KOPT-K1 (cell line): Measurements from ENCODE around the gene DLGAP1.

ENCODE experiments used
- H3K27ac ChIP-seq: fragments of 200-600 bp; sonication (generic); 2 replicates; pipeline ENCODE4 v1.5.1; 2016; ENCODE audit warnings: antibody characterized with exemption, mild to moderate bottlenecking, low read depth, low read length; ENCODE audit not compliant: poor library complexity, severe bottlenecking
- H3K36me3 ChIP-seq: fragments of 200-600 bp; sonication (generic); 2 replicates; pipeline ENCODE4 v1.5.1; 2017; ENCODE audit warnings: antibody characterized with exemption, mild to moderate bottlenecking, low read length, moderate library complexity; ENCODE audit not compliant: insufficient read depth
- H3K9me3 ChIP-seq: fragments of 200-600 bp; sonication (generic); 2 replicates; pipeline ENCODE4 v1.5.1; 2017; ENCODE audit warnings: antibody characterized with exemption, low read length, mild to moderate bottlenecking; ENCODE audit not compliant: insufficient read depth, poor library complexity, severe bottlenecking

Gene DLGAP1

GRCh38 chr18:3726238-3726951, 728.7 kb downstream of the DLGAP1 start:
- H3K27ac ChIP-seq, result no peak overlapping the region
- no peaks in the 10 kb centered on the region for H3K9me3 ChIP-seq
- no peaks in the 10 kb centered on the region for H3K36me3 ChIP-seq

GRCh38 chr18:3725115-3725514, 730.0 kb downstream of the DLGAP1 start:
- Histone ChIP-seq H3K36me3 (no peaks in the 10 kb centered on the region), H3K27ac (no peak overlapping the region), H3K9me3 (no peaks in the 10 kb centered on the region)

DNA sequence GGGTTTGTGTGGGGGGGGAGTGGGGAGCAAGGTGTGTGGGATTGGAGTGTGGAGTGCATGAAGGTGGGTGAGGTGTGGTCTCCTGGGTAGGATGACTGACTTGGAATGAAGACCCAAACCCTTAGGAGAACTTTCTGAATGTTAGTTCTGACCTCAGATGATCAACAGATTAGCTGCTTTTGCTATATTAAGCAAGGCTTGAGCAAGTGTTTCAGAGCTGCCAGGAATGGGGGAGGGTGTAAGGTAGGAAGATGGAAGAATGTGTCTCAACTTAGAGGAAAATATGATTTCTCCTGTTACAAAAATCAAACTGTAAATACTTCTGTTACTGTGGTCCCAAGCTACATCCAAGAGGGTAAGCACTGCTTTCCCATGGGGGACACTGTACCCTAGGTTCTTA, 731.6 kb downstream of the DLGAP1 start:
- Histone ChIP-seq H3K27ac (no peak overlapping the region), H3K36me3 (no peaks in the 10 kb centered on the region), H3K9me3 (no peaks in the 10 kb centered on the region)

DNA sequence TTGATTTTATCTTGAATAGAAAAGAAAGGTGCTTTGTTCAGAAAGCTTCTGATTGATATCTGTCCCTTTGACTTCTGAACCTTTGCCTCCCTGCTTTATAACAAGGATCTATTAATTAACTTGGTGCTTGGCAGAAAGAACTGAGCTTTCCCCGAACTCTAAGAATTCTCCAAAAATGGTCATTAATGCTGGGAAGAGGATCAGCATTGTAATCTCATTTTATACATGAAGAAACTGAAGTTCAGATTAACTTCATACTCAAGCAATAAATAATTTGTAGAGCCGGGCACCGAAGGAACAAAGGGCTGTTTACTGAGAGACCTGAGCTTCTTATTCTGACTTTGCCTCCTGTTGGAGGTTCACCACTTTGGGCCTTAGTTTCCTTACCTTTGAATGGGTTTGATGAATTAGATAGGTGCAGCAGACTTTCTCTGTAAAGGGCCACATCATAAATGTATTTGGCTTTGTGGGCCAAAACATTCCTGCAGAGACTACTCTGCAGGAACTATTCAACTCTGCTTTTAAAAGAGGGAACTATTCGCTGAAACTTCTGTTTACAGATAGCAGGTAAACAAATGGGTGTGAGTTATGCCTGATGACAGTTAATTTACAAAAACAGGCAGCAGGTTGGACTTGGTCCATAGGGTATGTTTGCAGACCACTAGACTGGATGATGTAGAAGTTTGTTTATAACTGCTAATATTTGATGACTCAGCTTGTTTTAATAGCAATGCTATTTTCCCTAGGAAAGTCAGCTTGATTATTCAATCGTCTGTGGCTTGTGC, 732.3 kb downstream of the DLGAP1 start:
- Histone ChIP-seq H3K36me3 (no peaks in the 10 kb centered on the region), H3K9me3 (no peaks in the 10 kb centered on the region), H3K27ac (no peak overlapping the region)

DNA sequence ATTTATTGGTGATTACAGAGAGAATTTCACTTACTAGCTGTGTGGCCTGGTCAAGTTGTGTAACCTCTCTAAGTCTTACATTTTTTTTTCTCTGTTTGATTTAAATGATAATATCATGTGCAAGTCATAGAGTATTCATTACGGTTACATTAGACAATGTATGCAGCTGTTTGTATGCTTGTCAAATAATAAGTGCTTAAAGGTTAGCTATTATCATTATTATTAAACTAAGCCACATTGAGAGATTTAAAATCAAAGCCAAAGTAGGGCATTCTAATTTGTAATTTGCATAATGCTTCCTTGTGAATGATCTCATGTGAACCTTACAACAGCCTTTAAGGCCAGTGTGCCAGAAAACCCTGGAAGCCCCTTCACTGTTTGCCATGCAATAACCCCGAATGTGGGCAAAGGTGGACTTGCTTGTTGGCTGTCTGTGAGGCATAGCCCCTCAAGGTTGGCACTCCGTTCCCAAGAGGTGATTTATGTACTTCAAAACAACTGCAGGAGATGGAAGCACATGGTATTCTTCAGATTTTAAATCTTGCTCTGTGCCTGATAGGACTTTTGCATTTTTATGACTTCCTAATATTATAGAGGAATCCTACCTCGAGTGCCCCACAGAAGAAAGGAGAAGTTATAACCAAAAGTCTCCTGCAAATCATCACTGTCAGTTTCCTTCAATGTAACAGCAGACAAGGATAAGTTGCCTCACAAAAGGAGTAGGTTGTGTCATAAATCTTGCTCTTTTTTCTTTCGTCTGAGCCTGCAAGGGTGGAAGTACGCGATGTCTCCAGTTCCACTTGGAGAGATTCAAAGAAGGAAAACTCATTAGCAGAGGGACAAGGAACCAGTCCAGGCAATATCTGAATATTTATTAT, 733.1 kb downstream of the DLGAP1 start:
- Histone ChIP-seq H3K27ac (no peak overlapping the region), H3K9me3 (no peaks in the 10 kb centered on the region), H3K36me3 (no peaks in the 10 kb centered on the region)

- Histone ChIP-seq H3K9me3 (no peaks in the 10 kb centered on the region), H3K36me3 (no peaks in the 10 kb centered on the region), H3K27ac (no peak overlapping the region)
These were observed 734.1 kb downstream of the DLGAP1 start for GRCh38 chr18:3720818-3721545.

DNA sequence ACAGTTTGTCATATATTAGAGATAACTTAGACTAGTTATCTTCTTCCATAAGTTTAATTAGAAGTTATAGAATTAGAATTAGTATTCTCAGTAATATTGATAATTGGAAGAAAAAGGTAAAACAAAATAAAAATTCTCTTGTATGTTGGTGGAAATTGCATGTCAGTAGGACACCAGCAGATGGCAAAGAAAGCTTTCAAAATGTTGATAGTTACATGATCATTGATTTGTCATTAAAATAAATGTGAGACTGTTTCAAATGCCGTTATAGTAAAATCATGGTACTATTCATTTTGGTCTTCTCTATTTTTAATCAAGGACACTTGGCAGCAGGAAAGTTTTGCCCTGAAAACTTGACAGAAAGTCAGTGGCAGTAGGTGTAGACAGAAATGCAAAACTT, 734.9 kb downstream of the DLGAP1 start:
- Histone ChIP-seq H3K27ac (no peak overlapping the region), H3K9me3 (no peaks in the 10 kb centered on the region), H3K36me3 (no peaks in the 10 kb centered on the region)

DNA sequence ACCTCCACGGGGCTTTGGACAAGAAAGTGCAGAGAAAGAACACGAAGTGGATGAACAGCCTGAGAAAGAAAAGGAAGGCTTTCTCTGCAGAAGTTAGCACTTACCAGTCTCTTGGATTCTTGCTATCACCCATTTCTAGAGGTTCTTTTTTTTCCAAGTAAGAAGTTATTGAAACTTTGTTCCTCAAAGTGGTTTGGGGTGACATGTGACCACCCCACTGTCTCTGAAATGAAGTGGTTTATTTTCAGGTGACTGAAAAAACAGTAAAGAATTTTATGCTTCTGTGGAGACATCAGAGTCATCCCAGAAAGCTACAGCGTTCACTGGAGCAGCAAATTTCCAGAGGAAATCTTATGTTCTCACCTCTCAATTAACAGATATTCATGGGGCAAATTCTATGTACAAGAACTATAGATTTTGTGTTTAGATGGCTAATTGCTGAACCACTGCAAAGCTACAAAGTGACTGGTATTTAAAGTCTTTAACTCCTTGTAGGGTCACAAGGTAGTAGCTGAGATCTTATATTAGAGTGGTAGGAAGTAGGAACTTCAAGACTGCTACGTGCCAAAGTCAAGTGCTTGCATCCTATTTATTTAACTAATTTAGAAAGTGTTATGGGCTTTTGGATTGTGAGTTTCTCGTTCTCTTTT, 737.6 kb downstream of the DLGAP1 start:
- Histone ChIP-seq H3K36me3 (no peaks in the 10 kb centered on the region), H3K9me3 (no peaks in the 10 kb centered on the region), H3K27ac (peak overlapping the region; percentile 71)

DNA sequence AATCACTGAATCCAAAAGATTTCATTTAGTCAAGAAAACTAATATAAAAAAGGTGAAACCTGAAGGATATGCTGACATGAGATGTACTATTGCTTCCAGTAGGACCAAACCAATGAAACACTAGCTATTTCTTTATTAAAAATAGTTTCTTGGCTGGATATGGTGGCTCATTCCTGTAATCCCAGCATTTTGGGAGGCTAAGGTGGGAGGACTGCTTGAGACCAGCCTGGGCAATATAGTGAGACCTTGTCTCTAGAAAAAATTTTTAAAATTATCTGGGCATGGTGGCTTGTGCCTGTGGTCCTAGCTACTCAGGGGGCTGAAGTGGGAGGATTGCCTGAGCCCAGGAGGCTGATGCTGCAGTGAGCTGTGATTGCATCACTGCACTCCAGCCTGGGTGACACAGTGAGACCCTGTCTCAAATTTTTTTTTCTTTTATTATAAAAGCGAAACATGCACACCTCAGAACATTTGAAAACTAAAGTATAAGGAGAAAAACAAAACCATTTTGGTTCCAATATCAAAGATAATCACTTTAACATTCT, 738.9 kb downstream of the DLGAP1 start:
- peak overlapping the region; percentile 71 for H3K27ac ChIP-seq

GRCh38 chr18:3715231-3716080, 739.7 kb downstream of the DLGAP1 start:
- H3K9me3 ChIP-seq, result no peaks in the 10 kb centered on the region
- H3K36me3 ChIP-seq, result no peaks in the 10 kb centered on the region
- peak overlapping the region; percentile 71 for H3K27ac ChIP-seq

More for the DNA sequence above, 738.9 kb downstream of the DLGAP1 start:
- no peaks in the 10 kb centered on the region for H3K36me3 ChIP-seq
- H3K9me3 ChIP-seq, result no peaks in the 10 kb centered on the region

GRCh38 chr18:3713708-3714107, 741.4 kb downstream of the DLGAP1 start:
- H3K9me3 ChIP-seq, result no peaks in the 10 kb centered on the region
- H3K36me3 ChIP-seq, result no peaks in the 10 kb centered on the region
- H3K27ac ChIP-seq, result no peak overlapping the region

DNA sequence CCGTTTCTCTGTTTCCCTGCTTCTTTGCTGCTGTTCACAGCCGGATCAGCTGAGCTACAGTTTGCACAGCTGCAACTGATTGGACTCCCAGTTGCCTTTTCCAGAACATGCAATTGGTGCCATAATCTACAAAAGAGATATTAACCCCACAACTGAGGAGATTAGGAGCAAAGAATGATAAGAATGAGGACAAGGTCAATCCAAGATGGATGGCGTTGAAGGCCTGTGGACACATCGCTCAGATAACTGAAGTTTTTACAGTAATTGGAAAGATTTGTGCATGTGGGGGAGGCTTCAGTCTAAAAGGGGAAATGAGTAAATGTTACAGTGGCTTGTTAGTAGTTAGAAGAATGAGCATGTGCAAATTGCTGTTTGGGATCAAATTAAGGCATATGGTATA, 741.9 kb downstream of the DLGAP1 start:
- H3K27ac ChIP-seq, result no peak overlapping the region
- no peaks in the 10 kb centered on the region for H3K36me3 ChIP-seq

DNA sequence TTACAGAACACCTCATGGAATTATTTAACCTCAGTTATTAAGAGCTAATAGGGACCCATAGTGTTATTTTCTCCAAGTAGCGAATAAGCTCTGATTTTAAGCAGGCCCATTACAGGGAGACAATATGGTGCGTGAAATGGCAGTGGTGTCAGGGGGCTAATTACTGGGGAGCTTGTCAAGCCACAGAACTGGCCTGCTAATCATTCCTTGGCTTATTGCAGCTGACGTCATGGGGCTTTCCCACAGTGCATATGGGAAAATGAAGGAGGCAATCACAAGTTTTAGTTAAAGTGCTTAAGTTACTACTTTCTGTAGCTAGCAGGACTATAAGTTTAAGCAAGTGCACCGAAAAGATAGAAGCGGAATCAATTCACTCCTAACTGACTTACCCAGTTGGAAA, 742.6 kb downstream of the DLGAP1 start:
- Histone ChIP-seq H3K27ac (no peak overlapping the region), H3K9me3 (no peaks in the 10 kb centered on the region), H3K36me3 (no peaks in the 10 kb centered on the region)

More for the DNA sequence above, 741.9 kb downstream of the DLGAP1 start:
- H3K9me3 ChIP-seq, result no peaks in the 10 kb centered on the region
